Medulla oblongata (tissue), 1 donor: Measurements from ENCODE around the gene BPI.
"Not testable (repeated sequence)": the region's sequence is repeated elsewhere in the genome, so short reads cannot be mapped to it uniquely, and the experiment has no call there.

ENCODE experiments used
- DNase-seq: peaks from one replicate; pipeline ENCODE4 v3.0.0-alpha.2; 2015; ENCODE audit errors: extremely low spot score

BPI gene

DNA sequence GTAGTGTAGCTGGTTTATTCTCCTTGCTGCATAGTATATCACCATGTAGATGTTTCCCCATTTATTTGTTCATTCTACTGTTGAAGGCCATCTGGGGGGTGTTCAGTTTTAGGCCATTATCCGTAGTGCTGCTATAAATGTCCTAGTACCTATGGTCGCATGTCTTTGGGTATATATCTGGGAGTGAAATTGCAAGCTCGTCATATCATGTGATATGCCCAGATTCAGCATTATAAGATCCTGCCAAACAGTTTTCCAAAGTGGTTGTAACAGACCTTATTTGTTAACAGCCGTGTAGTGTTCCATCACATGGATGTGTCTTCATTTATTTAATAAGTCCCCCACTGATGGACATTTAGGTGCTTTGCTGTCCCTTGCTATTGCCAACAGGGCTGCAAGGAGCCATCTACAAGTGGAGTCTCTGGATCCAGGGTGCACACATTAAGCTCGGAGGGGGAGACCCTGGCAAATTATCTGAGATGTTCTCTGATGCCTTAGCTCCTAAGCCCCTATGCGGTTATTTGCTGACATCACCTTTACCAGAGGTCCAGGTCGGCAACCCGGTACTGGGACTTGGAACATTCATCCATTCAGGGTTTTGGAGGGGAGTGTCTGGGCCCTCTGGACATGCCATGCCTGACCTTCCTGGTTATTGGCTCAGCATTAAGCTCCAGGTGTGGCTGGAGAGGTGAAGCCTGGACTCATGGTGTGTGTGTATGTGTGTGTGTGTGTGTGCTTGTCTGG lies 59.2 kb downstream of the BPI start:
- DNase-seq = no peak

DNA sequence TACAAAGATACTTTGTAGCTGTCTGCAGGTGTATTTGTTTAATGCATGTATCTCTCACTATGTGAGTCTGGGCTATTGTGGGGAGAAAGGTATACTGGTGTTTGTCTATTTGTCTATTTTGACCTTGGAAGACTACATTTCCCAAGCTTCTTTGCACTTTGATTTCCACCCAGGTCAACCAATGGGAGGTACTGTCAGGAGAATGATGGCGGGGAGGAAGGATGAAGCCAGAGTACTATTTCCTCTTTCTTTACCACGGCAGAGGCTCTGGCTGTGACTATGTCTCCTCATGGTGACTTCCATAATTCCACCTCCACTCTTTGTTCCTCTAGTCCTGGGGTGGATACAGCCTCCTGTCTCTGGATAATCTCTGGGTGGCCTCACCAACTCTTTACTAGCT lies 65.4 kb downstream of the BPI start:
- DNase-seq = no peak

DNA sequence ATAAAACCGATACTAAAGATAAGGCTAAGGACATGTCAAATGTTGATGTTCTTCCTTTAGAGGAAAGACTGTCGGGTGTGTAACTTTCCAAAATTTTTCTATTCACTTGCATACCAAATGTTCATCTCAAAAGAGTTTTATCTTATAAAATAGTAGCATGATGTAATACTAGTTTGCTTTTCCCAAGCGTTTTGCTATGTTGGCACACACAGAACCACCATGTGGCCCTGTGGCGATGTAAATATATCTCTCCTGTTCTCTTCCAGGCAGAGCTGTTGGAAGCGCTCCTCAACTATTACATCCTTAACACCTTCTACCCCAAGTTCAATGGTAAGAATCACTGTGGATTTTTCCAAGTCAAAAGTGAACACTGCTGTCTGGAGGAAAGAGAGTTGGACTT lies 68.8 kb downstream of the BPI start:
- DNase-seq = no peak

DNA sequence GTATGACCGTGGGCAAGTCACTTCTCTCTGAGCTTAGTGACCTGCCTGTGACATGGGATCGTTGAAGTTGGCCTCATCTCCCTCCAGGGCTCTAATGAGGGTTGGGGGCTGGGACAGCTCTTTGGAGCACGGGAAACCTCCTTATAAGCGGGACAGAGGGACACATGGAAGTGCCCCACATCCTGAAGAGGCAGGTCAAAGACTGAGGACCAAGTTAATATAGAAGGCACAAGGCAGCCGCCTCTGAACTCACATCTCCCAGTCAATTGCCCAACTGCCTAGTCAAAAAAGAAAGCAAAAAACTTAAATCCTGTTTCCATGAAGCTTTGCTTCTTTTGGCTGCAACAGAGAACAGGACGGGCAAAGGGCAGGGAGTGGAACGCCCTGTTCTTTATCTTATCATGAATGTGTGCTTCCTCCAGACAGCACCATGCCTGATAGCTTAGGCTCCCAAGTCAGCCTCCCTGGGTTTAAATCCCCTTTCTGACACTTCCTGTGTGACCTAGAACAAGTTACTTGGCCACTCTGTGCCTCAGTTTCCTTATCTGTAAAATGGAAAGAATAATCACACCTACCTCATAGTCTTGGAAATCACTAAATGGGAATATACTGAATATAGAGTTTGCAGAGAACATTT lies 69.4 kb downstream of the BPI start:
- DNase-seq = no peak

DNA sequence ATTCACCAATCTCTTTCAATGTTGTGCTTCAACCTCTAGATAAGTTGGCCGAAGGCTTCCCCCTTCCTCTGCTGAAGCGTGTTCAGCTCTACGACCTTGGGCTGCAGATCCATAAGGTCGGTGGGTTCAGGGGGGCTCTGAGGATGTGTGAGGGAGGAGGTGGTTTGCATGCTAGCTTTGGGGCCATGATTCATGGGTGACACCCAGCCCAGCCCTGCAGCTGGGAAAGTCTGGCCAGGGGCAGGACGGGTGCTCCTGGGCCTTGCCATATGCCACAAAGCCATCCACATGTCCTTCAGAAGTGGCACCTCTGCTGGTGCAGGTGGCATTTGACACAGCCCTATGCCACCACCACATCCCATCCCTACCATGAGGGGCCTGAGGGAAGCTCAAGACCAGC lies 69.9 kb downstream of the BPI start:
- no peak for DNase-seq

DNA sequence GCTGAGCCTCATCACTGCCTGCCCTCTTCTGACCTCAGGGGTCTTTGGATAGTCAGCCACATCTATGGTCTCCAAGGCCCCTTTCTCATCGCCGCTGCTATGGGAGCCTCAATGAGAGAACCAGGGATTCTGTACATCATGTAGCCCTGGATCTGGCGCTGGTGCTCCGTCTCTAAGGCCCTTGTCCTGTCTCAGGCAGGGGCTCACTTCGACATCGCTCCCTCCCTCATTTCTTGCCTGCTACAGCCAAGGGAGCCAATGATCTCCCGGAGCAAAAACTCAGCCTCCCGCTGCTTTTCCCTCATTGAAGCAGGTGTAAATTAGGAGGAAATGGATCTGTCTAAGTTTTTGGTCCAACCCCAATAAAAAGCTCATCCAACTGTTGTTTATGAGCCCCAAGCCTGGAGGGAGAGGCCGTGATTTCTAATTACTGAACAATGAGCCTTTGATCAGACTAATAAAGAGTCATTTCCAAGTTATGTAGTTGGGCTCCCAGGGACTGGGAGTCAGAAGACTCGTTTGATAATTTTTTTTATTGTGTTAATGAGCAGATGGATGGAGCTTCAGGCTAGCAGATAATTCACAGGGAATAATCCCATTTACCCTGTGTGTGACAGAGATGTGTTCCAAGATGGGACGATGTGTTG lies 73.2 kb downstream of the BPI start:
- peak; percentile 23 for DNase-seq

DNA sequence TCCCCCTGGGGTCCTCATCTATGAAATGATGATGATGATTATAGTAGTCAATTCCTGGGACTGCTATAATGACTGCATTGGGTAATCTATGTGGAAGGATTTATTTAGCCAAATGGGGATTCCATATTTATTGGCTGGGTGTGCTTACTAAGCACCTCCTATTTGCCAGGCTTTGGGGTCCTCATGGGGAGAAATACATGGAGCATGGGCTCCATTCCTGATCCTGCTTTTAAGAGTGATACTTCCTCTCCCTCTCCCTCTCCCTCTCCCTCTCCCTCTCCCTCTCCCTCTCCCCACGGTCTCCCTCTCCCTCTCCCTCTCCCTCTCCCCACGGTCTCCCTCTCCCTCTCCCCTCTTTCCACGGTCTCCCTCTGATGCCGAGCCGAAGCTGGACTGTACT lies 73.9 kb downstream of the BPI start:
- DNase-seq = not testable (repeated sequence)

DNA sequence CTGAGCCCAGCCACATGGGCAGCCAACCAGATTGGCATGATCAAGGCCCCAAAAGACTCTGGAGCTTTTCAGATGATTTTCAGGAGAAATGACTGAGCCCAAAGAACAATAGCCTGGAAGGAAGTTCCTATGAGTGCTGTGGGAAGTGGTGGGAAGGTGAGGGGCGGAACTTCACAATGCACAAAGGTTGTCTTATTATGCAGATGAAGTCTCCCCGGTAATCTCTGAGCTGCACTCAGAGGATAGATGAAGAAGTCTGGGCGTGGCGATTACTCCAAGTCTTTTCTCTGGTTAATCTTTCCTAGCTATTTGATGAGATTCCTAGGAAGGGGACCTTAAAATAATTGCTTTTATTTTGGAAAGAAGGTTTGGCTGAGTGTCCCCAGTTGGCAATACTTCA lies 79.2 kb downstream of the BPI start:
- DNase-seq = no peak

DNA sequence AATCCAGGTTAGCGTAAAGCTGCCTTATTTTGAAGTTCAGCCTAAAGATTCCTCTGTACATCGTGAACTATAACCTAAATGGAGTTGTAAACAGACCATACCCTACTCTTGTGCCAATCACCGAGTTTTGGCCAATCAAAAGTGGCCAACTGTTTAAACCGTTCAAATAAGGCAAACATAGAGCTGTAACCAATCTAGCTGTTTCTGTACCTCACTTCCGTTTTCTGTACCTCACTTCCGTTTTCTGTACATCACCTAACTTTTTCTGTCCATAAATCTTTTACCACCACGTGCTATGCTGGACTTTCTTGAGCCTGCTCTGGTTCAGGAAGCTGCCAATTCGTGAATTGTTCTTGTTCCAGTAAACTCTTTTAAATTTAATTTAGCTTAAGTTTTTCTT lies 82.0 kb downstream of the BPI start:
- no peak for DNase-seq

DNA sequence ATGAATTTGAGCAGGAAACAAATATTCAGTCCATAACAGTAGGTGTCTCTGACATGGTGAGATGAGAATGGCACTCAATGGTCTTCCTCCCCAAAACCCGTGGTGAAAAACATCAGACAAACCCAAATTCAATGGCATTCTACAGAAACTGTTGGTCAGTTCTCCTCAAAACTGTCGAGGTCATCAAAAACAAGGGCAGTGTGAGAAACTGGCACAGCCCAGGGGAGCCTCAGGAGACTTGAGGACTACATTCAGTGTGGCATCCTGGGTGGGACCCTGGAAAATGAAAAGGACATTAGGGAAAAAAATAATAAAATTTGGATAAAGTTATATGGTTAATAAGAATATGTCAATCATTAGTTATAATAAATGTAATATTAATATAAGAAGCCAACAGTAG lies 82.9 kb downstream of the BPI start:
- no peak for DNase-seq
